ENCODE measurements around the gene TUBGCP6. TPM values are rescaled to one million over a fixed set of nuclear protein-coding genes. Genes with fewer than 3 reads are reported as not detected.

The TUBGCP6 gene
- total and polyA plus RNA-seq, 10 of the 15 experiments (the other 5 are each of a cell fraction or from before 2014, with no cell fraction given), result 0.74 to 41.4 (median 19.4) TPM

DNA sequence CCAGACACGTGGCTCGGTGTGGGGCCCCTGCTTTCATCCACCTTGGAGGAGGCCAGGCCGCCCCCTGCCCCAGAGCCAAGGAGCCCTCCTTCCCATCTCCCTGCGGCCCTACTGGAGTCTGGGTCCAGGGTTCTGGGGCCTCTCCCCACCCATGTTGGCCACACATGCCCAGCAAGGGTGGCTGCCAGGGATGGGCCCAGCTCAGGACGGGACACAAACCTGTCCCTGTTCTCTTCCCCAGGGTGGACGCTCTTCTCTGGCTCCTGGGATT, 69.7 kb downstream of the TUBGCP6 start (continued):
- TF ChIP-seq, protein P1, sequence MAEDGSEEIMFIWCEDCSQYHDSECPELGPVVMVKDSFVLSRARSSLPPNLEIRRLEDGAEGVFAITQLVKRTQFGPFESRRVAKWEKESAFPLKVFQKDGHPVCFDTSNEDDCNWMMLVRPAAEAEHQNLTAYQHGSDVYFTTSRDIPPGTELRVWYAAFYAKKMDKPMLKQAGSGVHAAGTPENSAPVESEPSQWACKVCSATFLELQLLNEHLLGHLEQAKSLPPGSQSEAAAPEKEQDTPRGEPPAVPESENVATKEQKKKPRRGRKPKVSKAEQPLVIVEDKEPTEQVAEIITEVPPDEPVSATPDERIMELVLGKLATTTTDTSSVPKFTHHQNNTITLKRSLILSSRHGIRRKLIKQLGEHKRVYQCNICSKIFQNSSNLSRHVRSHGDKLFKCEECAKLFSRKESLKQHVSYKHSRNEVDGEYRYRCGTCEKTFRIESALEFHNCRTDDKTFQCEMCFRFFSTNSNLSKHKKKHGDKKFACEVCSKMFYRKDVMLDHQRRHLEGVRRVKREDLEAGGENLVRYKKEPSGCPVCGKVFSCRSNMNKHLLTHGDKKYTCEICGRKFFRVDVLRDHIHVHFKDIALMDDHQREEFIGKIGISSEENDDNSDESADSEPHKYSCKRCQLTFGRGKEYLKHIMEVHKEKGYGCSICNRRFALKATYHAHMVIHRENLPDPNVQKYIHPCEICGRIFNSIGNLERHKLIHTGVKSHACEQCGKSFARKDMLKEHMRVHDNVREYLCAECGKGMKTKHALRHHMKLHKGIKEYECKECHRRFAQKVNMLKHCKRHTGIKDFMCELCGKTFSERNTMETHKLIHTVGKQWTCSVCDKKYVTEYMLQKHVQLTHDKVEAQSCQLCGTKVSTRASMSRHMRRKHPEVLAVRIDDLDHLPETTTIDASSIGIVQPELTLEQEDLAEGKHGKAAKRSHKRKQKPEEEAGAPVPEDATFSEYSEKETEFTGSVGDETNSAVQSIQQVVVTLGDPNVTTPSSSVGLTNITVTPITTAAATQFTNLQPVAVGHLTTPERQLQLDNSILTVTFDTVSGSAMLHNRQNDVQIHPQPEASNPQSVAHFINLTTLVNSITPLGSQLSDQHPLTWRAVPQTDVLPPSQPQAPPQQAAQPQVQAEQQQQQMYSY (CRISPR knock-in tag; IDR thresholded peaks at IDR 0.05), result no peak
- TF ChIP-seq SREBF1 (IDR thresholded peaks at IDR 0.05; ENCODE audit: low read length) (no peak), MYB (IDR thresholded peaks at IDR 0.05; ENCODE audit: borderline replicate concordance, low read depth, low read length) (no peak), BRCA1 (IDR thresholded peaks at IDR 0.05; ENCODE audit: low read depth, low read length) (no peak)
- TF ChIP-seq, protein P2, sequence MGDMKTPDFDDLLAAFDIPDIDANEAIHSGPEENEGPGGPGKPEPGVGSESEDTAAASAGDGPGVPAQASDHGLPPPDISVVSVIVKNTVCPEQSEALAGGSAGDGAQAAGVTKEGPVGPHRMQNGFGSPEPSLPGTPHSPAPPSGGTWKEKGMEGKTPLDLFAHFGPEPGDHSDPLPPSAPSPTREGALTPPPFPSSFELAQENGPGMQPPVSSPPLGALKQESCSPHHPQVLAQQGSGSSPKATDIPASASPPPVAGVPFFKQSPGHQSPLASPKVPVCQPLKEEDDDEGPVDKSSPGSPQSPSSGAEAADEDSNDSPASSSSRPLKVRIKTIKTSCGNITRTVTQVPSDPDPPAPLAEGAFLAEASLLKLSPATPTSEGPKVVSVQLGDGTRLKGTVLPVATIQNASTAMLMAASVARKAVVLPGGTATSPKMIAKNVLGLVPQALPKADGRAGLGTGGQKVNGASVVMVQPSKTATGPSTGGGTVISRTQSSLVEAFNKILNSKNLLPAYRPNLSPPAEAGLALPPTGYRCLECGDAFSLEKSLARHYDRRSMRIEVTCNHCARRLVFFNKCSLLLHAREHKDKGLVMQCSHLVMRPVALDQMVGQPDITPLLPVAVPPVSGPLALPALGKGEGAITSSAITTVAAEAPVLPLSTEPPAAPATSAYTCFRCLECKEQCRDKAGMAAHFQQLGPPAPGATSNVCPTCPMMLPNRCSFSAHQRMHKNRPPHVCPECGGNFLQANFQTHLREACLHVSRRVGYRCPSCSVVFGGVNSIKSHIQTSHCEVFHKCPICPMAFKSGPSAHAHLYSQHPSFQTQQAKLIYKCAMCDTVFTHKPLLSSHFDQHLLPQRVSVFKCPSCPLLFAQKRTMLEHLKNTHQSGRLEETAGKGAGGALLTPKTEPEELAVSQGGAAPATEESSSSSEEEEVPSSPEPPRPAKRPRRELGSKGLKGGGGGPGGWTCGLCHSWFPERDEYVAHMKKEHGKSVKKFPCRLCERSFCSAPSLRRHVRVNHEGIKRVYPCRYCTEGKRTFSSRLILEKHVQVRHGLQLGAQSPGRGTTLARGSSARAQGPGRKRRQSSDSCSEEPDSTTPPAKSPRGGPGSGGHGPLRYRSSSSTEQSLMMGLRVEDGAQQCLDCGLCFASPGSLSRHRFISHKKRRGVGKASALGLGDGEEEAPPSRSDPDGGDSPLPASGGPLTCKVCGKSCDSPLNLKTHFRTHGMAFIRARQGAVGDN (IDR thresholded peaks at IDR 0.05), result no peak
- TF ChIP-seq, protein P3, sequence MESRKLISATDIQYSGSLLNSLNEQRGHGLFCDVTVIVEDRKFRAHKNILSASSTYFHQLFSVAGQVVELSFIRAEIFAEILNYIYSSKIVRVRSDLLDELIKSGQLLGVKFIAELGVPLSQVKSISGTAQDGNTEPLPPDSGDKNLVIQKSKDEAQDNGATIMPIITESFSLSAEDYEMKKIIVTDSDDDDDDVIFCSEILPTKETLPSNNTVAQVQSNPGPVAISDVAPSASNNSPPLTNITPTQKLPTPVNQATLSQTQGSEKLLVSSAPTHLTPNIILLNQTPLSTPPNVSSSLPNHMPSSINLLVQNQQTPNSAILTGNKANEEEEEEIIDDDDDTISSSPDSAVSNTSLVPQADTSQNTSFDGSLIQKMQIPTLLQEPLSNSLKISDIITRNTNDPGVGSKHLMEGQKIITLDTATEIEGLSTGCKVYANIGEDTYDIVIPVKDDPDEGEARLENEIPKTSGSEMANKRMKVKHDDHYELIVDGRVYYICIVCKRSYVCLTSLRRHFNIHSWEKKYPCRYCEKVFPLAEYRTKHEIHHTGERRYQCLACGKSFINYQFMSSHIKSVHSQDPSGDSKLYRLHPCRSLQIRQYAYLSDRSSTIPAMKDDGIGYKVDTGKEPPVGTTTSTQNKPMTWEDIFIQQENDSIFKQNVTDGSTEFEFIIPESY (IDR thresholded peaks at IDR 0.05), result no peak
